PC-9 (cell line): ENCODE data around the gene HEMK1.

Experiments
- EZH2 ChIP-seq: fragments of 200-600 bp; sonication (generic); IDR thresholded peaks from 2 replicates; pipeline ENCODE4 v1.8.0; 2017; ENCODE audit warnings: antibody characterized with exemption, low read depth
- TF ChIP-seq, protein P1 (sequence below): fragments of 200-600 bp; sonication (generic); conservative IDR thresholded peaks from 2 replicates; pipeline ENCODE4 v1.6.1; 2017; ENCODE audit warnings: mixed run types, antibody characterized with exemption, mild to moderate bottlenecking, moderate library complexity

DNA sequence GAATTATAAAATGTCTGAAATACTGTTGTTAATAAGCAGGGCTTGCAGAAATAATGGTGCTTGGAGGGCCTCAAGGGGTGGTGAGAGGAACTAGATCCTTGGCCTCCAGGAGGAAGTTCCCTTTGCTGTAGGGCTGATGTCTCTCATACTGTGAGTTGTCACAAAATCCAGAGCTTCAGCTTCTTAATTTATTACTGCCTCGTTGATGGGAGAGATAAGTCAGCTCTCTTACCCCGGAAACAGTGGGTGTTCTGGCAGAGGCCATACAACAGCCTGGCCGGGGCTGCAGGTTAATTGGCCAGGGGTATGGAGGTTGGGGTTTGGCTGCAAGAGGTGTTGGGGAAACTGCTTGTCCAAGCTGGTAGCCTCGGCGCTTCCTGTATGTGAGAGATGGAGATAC is 63.1 kb downstream of the HEMK1 start:
- TF ChIP-seq, protein P1, sequence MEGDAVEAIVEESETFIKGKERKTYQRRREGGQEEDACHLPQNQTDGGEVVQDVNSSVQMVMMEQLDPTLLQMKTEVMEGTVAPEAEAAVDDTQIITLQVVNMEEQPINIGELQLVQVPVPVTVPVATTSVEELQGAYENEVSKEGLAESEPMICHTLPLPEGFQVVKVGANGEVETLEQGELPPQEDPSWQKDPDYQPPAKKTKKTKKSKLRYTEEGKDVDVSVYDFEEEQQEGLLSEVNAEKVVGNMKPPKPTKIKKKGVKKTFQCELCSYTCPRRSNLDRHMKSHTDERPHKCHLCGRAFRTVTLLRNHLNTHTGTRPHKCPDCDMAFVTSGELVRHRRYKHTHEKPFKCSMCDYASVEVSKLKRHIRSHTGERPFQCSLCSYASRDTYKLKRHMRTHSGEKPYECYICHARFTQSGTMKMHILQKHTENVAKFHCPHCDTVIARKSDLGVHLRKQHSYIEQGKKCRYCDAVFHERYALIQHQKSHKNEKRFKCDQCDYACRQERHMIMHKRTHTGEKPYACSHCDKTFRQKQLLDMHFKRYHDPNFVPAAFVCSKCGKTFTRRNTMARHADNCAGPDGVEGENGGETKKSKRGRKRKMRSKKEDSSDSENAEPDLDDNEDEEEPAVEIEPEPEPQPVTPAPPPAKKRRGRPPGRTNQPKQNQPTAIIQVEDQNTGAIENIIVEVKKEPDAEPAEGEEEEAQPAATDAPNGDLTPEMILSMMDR = no peak
- no peak for TF ChIP-seq EZH2
